Upper lobe of right lung (tissue), 1 donor: ENCODE measurements around the gene RCE1. TPM values are rescaled to one million over a fixed set of nuclear protein-coding genes. Genes with fewer than 3 reads are reported as not detected.

ENCODE experiments used
- ATAC-seq: fragments of 200-7000 bp; cut with Tn5 transposase; one replicate; pipeline ENCODE4 v1.9.1; 2020; ENCODE audit warnings: mild to moderate bottlenecking, moderate library complexity
- DNase-seq: peaks from one replicate; pipeline ENCODE4 v3.0.0-alpha.2; 2020
- H3K27ac ChIP-seq: fragments of 200-600 bp; one replicate; pipeline ENCODE4 v1.8.0; 2022
- H3K27me3 ChIP-seq: fragments of 200-600 bp; one replicate; pipeline ENCODE4 v1.8.0; 2022; ENCODE audit warnings: mild to moderate bottlenecking
- H3K36me3 ChIP-seq: fragments of 200-600 bp; one replicate; pipeline ENCODE4 v1.8.0; 2022
- H3K4me1 ChIP-seq: fragments of 200-600 bp; one replicate; pipeline ENCODE4 v1.8.0; 2022
- H3K4me3 ChIP-seq: fragments of 200-600 bp; one replicate; pipeline ENCODE4 v1.8.0; 2022; ENCODE audit warnings: mild to moderate bottlenecking
- H3K9me3 ChIP-seq: fragments of 200-600 bp; one replicate; pipeline ENCODE4 v1.8.0; 2022
- intact Hi-C: fragments of 100-400 bp; cut with DNase I; formaldehyde crosslinking; loops from one replicate; pipeline ENCODE4 v1.11.0; 2022
- total RNA-seq: library from RNA; stranded (reverse); fragmentation: NEBNext Ultra II Directional; extraction: Animal tissue kit (Norgen Biotek cat#: 25700); gene quantifications from one replicate; pipeline ENCODE4 v1.2.1, GENCODE V29; 2021
- TF ChIP-seq, protein P1 (sequence below): fragments of 200-600 bp; IDR thresholded peaks from one replicate; pipeline ENCODE4 v1.8.0; 2022; ENCODE audit warnings: antibody characterized with exemption
- donor health status: DM: no; HTN: yes; CAD: no; lungs with severe emphysema.

RCE1 gene
- total RNA-seq, 1 donor from 2014 or later: 18.4 TPM

DNA sequence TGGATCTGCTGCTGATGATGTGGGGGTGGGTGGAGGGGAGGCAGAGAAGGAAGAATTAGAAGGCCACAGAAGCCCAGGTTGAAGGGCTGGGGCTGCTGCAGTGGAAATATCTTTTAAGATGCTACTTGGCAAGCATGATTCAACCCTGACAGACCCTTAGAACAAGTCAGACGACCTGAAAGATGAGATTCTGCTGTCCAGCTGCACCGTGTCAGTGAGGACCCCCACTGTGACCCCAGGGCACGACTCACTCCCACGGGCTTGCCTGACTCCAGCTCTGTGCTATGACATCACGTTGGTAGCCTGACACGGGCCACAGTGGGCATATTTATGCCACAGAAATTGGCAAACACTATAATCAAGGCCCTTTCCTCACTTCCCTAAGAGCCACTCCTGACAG lies 49.7 kb downstream of the RCE1 start:
- no peaks in the 10 kb centered on the region for H3K27me3 ChIP-seq
- H3K9me3 ChIP-seq: no peaks in the 10 kb centered on the region

GRCh38 chr11:66894141-66894540 lies 50.9 kb downstream of the RCE1 start:
- intact Hi-C loops: no loop called here
- no peaks in the 10 kb centered on the region for H3K9me3 ChIP-seq
- no peaks in the 10 kb centered on the region for H3K36me3 ChIP-seq
- no peak for ATAC-seq
- H3K27me3 ChIP-seq: no peaks in the 10 kb centered on the region
- TF ChIP-seq, protein P1, sequence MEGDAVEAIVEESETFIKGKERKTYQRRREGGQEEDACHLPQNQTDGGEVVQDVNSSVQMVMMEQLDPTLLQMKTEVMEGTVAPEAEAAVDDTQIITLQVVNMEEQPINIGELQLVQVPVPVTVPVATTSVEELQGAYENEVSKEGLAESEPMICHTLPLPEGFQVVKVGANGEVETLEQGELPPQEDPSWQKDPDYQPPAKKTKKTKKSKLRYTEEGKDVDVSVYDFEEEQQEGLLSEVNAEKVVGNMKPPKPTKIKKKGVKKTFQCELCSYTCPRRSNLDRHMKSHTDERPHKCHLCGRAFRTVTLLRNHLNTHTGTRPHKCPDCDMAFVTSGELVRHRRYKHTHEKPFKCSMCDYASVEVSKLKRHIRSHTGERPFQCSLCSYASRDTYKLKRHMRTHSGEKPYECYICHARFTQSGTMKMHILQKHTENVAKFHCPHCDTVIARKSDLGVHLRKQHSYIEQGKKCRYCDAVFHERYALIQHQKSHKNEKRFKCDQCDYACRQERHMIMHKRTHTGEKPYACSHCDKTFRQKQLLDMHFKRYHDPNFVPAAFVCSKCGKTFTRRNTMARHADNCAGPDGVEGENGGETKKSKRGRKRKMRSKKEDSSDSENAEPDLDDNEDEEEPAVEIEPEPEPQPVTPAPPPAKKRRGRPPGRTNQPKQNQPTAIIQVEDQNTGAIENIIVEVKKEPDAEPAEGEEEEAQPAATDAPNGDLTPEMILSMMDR: no peak
- H3K27ac ChIP-seq: no peak overlapping the region
- no peak overlapping the region for H3K4me3 ChIP-seq
- no peaks in the 10 kb centered on the region for H3K4me1 ChIP-seq
- DNase-seq: no peak

More for the DNA sequence above, 49.7 kb downstream of the RCE1 start:
- ATAC-seq: no peak
- Histone ChIP-seq H3K27ac (no peak overlapping the region), H3K4me3 (no peak overlapping the region), H3K36me3 (no peaks in the 10 kb centered on the region), H3K4me1 (no peaks in the 10 kb centered on the region)
- no peak for DNase-seq
- TF ChIP-seq, protein P1: no peak
- intact Hi-C loops: no loop called here

Other genes starting within 250 kb of the RCE1 start
- 63.3 TPM for gene RBM14, start 226.8 kb upstream of the RCE1 start, total RNA-seq
- gene RBM4, start 204.7 kb upstream of the RCE1 start, total RNA-seq: 98.9 TPM
- 9.5 TPM for gene RBM4B, start 165.6 kb upstream of the RCE1 start, total RNA-seq
- gene SPTBN2, start 114.2 kb upstream of the RCE1 start, total RNA-seq: 8.1 TPM
- 14.0 TPM for gene LRFN4, start 13.6 kb downstream of the RCE1 start, total RNA-seq
- gene PC, start 114.9 kb downstream of the RCE1 start, total RNA-seq: 12.7 TPM
- not detected for gene C11orf86, start 131.9 kb downstream of the RCE1 start, total RNA-seq
- gene SYT12, start 179.7 kb downstream of the RCE1 start, total RNA-seq: not detected
- 16.7 TPM for gene RHOD, start 213.4 kb downstream of the RCE1 start, total RNA-seq